K562 (cell line): ENCODE results near the gene SPRED2.

Experiments
- CBX8 ChIP-seq: fragments of 200-600 bp; sonication (generic); IDR thresholded peaks from 2 replicates; pipeline ENCODE4 v1.6.1; 2012; ENCODE audit warnings: borderline replicate concordance, mixed run types, low read depth, mild to moderate bottlenecking, moderate library complexity, mixed read lengths, low read length, control low read depth, inconsistent platforms; ENCODE audit not compliant: poor library complexity, severe bottlenecking; ENCODE audit errors: extremely low read depth
- MTA2 ChIP-seq: fragments of 450-650 bp; IDR thresholded peaks from 2 replicates; pipeline ENCODE4 v1.6.1; 2016; ENCODE audit warnings: low read depth
- ZNF408 ChIP-seq: fragments of 250-450 bp; sonication (Bioruptor Pico); IDR thresholded peaks from 2 replicates; pipeline ENCODE4 v1.4.0; 2020; ENCODE audit warnings: low read depth, mild to moderate bottlenecking, moderate library complexity

DNA sequence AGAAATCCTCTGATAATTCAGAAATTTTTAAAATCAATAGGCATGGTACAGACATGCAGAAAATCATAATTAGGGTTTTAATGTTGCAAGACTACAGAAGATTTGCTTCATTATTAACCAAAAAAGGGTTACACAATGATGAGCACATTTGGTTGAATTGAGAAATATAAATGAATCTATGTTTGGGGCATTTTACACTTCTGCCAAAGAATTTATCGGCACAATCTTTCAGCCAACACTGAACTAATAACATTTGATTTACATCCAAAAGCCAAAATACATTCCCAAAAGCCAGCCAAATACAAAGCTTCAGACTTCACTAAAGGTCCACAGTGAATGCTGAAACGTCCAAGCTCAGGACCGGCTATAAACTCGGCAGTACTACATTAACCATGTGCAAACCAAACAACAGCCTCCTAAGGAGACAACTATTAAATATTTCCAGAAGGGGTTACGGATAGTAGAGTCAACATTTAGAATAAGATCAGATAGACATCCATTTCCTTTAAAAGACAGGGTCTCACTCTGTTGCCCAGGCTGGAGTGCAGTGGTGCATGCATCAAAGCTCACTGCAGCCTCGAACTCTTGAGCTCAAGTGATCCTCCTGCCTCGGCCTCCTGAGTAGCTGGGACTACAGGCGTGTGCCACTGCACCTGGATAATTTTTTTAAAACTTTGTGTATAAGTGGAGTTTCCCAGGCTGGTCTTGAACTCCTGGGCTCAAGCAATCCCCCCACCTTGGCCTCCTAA lies 29.4 kb downstream of the SPRED2 start:
- TF ChIP-seq MTA2 (no peak), ZNF408 (CRISPR knock-in tag) (no peak), CBX8 (no peak)
